ENCODE measurements around the gene HDDC2. TPM values are rescaled to one million over a fixed set of nuclear protein-coding genes. Genes with fewer than 3 reads are reported as not detected.

The HDDC2 gene, protein sequence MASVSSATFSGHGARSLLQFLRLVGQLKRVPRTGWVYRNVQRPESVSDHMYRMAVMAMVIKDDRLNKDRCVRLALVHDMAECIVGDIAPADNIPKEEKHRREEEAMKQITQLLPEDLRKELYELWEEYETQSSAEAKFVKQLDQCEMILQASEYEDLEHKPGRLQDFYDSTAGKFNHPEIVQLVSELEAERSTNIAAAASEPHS
- 10 to 100 TPM; 60.1 to 78.5 TPM for total RNA-seq

GRCh38 chr6:125301435-125302391 is at the start of gene HDDC2:
HDDC2 (minus strand) TSS chr6:125301967; CDS start chr6:125301932, 35 bp downstream.
- ATAC-seq (peak; percentile 75 to 85), DNase-seq (ENCODE audit: low spot score in 2 of 2) (peak; percentile 44 to 79)
- Mint-ChIP-seq H3K27ac (peak within 1 kb of the TSS; percentile 95 to 98), H3K36me3 (peaks cover 43 to 50% of the 10 kb centered on the region in 2 donors), H3K9me3 (peaks cover 7 to 13% of the 10 kb centered on the region in 2 donors)

DNA sequence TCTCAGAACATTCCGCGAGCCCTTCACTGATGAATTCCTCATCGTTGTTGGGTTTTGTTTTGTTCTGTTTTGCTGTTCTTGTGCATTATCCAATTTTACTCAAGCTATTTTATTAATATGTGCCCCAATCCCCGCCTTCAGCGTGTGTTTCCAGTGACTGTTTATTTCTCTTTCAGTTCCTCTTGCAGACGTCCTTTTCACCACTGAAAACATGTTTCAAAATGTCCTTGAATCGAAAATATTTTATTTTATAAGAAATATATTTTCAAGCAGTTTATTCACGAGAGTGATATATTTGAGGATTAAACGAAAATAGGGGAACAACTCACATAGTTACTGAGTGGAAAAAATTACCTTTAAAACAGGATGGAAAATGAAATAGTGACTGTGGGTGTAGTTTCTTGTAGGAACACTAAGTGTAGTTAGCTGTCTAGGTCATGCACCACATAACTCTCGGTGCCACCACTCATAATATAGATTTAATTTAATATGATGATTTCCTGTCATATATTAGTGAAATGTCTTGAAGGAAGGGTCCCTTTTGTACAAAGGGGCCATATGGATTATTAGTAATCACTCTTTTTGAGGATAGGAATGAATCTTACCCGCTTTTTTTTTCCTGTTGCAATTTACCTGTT is 45.3 kb upstream of the HDDC2 start:
- no peaks in the 10 kb centered on the region for H3K36me3 Mint-ChIP-seq
- no peak for ATAC-seq
- no peaks in the 10 kb centered on the region for H3K9me3 Mint-ChIP-seq
- H3K27ac Mint-ChIP-seq: no peak overlapping the region
- DNase-seq (ENCODE audit: low spot score in 2 of 2): no peak

- no peak overlapping the region for H3K27ac Mint-ChIP-seq
- DNase-seq (ENCODE audit: low spot score in 2 of 2): no peak
- ATAC-seq: no peak
Observed at GRCh38 chr6:125346201-125346925, 44.6 kb upstream of the HDDC2 start.

GRCh38 chr6:125341460-125341859 is 39.7 kb upstream of the HDDC2 start:
- no peaks in the 10 kb centered on the region for H3K36me3 Mint-ChIP-seq
- ATAC-seq: no peak
- no peak overlapping the region for H3K27ac Mint-ChIP-seq
- no peaks in the 10 kb centered on the region for H3K9me3 Mint-ChIP-seq
- DNase-seq (ENCODE audit: low spot score in 2 of 2): no peak

More at GRCh38 chr6:125346201-125346925, 44.6 kb upstream of the HDDC2 start:
- H3K36me3 Mint-ChIP-seq: no peaks in the 10 kb centered on the region
- H3K9me3 Mint-ChIP-seq: no peaks in the 10 kb centered on the region

GRCh38 chr6:125340991-125341390 is 39.2 kb upstream of the HDDC2 start:
- DNase-seq (ENCODE audit: low spot score in 2 of 2) (no peak), ATAC-seq (no peak)
- no peak overlapping the region for H3K27ac Mint-ChIP-seq
- H3K36me3 Mint-ChIP-seq: no peaks in the 10 kb centered on the region
- H3K9me3 Mint-ChIP-seq: no peaks in the 10 kb centered on the region

DNA sequence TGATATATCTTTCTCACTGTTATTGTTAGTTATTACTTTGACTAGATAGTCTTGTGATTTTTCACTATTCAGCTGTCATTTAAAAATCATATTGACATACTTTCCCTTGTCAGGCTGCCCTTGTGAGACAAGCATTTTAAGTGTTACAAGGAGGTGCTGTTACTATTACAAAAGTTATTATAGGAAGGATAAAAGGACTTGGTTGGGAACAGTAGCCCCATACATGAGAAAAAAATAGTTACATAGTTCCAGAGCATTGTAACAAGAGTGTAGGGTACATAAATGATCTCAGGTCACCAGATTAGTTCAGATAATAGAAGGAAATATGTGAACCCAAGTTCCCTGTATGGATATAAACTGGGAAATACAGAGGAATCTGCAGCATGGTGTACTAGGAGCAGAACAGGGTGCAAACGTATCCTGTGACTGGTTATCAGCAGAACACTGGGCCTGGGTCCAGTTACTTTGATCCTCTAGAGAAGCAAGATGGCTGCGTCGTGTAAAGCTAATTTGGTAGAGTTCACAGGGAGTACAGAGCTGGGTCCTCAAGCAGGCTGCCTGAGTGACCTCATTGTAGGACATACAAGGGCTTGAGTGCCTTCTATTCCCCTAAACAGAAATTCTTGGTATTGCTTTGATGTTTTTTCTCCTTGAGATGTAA is 38.5 kb upstream of the HDDC2 start:
- no peaks in the 10 kb centered on the region for H3K36me3 Mint-ChIP-seq
- no peaks in the 10 kb centered on the region for H3K9me3 Mint-ChIP-seq
- DNase-seq (ENCODE audit: low spot score in 2 of 2) (no peak), ATAC-seq (no peak)
- no peak overlapping the region for H3K27ac Mint-ChIP-seq

DNA sequence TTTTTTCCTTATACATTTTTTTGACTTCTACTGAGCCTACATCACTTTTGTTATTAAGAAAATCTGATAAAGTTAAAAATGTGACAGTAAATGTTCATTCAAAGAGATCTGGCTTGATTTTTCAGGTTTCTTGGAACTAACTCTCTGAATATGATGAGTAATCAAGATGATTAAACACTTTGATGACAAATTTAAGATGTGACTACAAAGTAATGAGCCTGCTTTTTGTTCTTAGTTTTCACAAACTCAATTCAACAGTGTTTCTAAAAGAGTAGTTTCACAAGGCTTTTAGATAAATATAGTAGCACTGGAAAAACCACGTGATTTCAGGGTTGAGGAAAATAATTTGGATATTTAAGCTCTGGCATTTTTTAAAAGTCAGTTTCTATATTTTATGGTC is 37.9 kb upstream of the HDDC2 start:
- Mint-ChIP-seq H3K9me3 (no peaks in the 10 kb centered on the region), H3K27ac (no peak overlapping the region), H3K36me3 (no peaks in the 10 kb centered on the region)
- peak in 1 of 2 donors; percentile 47 for ATAC-seq
- no peak for DNase-seq (ENCODE audit: low spot score in 2 of 2)

DNA sequence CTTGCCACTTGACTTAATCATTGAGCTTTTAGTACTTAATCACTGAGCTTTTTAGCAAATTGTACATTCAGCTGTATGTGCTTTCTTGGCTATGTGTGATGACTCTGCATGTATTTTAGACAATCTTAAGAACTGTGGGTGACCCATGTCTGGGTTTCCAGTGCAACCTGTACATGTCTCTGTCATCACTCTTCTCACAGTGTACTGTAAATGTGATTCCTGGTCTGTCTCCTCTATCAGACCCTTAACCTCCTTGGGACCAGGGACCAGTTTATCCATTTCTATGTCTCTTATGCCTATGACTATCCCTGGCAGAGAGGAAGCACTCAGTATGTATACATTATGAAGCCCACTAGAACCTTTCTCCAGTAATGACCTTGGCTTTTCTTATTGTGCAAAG is 36.6 kb upstream of the HDDC2 start:
- DNase-seq (ENCODE audit: low spot score in 2 of 2): no peak
- Mint-ChIP-seq H3K27ac (no peak overlapping the region), H3K36me3 (no peaks in the 10 kb centered on the region), H3K9me3 (no peaks in the 10 kb centered on the region)
- no peak for ATAC-seq

DNA sequence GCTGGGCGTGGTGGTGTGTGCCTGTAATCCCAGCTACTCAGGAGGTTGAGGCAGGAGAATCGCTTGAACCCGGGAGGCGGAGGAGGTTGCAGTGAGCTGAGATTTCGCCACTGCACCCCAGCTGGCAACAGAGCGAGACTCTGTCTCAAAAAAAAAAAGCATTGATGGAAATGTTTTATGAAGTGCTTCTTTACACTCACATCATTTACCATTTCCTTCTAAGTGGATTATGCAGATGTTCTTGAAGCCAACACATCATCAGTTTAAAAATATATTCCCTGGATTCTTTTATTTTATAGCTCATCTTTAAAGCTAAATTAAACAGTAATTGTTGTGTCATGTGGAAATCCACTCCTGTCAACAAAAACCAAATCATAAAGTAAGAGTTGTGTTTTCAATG is 35.9 kb upstream of the HDDC2 start:
- H3K9me3 Mint-ChIP-seq: no peaks in the 10 kb centered on the region
- no peak overlapping the region for H3K27ac Mint-ChIP-seq
- DNase-seq (ENCODE audit: low spot score in 2 of 2) (no peak), ATAC-seq (no peak)
- no peaks in the 10 kb centered on the region for H3K36me3 Mint-ChIP-seq

DNA sequence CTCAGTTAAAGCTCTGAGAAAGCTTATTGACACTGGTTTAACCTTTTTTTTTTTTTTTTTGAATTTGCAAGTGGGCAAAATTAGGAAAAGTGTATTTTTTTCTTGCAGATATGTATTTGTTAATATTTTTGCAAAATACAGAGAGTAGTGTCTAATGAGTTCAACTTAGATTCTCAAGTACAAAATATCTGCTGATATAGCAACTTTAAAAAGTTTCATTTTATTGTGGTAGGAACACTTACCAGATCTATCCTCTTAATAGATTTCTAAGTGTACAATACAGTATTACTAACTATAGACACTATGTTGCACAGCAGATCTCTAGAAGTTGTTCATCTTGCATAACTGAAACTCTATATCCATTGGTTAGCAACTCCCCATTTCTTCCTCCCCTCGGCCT is 30.9 kb upstream of the HDDC2 start:
- ATAC-seq (no peak), DNase-seq (ENCODE audit: low spot score in 2 of 2) (no peak)
- Mint-ChIP-seq H3K9me3 (no peaks in the 10 kb centered on the region), H3K36me3 (no peaks in the 10 kb centered on the region), H3K27ac (no peak overlapping the region)

GRCh38 chr6:125325586-125325985 is 23.8 kb upstream of the HDDC2 start:
- Mint-ChIP-seq H3K9me3 (no peaks in the 10 kb centered on the region), H3K36me3 (no peaks in the 10 kb centered on the region), H3K27ac (no peak overlapping the region)
- ATAC-seq (no peak), DNase-seq (ENCODE audit: low spot score in 2 of 2) (no peak)

GRCh38 chr6:125323376-125323775 is 21.6 kb upstream of the HDDC2 start:
- DNase-seq (ENCODE audit: low spot score in 2 of 2) (no peak), ATAC-seq (no peak)
- Mint-ChIP-seq H3K27ac (no peak overlapping the region), H3K9me3 (no peaks in the 10 kb centered on the region), H3K36me3 (no peaks in the 10 kb centered on the region)

DNA sequence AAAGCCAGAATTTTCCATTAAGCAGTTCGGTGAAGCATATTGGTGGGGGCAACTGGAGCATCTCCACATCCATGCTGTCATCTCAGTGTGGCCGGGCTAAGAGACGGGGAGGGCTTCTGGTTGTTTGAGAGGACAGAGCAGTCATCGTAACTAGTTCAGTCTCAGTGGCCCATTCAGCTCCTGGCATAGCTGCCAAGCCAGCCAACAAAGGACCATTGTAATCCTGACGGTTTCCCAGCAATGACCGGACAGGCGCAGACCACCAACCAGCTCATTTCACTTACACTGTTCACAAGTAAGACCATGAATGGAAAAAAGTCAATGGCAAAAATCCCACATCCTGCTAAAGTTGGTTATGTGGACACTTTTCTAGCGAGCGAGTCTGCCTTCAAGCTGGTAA is 14.9 kb upstream of the HDDC2 start:
- DNase-seq (ENCODE audit: low spot score in 2 of 2): no peak
- H3K9me3 Mint-ChIP-seq: no peaks in the 10 kb centered on the region
- H3K27ac Mint-ChIP-seq: no peak overlapping the region
- H3K36me3 Mint-ChIP-seq: no peaks in the 10 kb centered on the region
- no peak for ATAC-seq

DNA sequence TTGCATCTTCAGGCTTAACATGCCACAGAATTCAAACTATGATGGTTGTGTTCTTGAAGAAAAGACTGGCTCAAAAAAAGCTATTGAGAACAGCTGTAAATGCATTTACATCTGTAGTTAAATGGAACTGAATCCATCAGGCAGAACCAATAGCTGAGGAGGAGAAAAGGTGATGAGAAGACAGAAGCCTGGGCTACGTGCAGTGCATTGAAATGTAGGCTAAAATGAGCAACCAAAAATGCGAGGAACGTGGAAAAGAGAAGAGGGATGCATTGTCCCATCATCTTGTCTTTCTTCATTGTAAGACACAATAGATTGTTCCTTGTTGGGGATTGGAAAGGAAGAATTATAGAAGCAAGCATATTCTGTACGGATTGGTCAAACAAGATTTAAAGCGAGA is 13.8 kb upstream of the HDDC2 start:
- ATAC-seq: no peak
- H3K9me3 Mint-ChIP-seq: no peaks in the 10 kb centered on the region
- no peak for DNase-seq (ENCODE audit: low spot score in 2 of 2)
- no peaks in the 10 kb centered on the region for H3K36me3 Mint-ChIP-seq
- no peak overlapping the region for H3K27ac Mint-ChIP-seq

DNA sequence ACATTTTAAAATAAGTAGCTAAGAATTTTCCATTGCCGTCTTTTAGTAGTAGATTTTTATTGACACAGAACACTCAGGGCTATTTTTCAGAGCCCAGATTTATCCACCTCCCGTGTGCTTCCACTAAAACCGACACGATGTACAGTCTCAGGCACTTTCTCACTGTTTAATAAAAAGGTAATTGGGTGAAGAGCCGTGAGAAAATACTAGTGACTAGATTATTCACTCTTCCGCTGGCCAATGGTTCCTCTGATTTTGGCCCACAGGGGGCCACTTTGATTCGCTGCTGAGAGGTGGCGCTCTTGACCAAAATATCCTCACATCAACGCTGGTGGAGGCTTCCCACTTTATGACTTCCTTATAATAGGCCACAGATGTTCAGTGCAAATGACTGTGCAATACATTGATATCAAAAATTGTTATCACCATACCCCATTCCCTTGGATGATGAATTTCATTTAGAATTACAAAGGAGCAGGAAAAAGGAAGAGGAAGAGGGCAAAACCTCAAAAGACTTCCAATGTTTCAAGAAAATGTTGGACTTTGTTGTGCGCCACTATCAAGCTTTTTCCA is 12.3 kb upstream of the HDDC2 start:
- Mint-ChIP-seq H3K36me3 (no peaks in the 10 kb centered on the region), H3K27ac (no peak overlapping the region), H3K9me3 (no peaks in the 10 kb centered on the region)
- DNase-seq (ENCODE audit: low spot score in 2 of 2) (peak in 1 of 2 donors; percentile 43), ATAC-seq (peak; percentile 39 to 74)

- DNase-seq (ENCODE audit: low spot score in 2 of 2): no peak
- Mint-ChIP-seq H3K27ac (no peak overlapping the region), H3K9me3 (no peaks in the 10 kb centered on the region), H3K36me3 (no peaks in the 10 kb centered on the region)
- ATAC-seq: no peak
Observed at GRCh38 chr6:125312950-125313349, 11.2 kb upstream of the HDDC2 start.

Measured in activated naive CD4-positive, alpha-beta T cell treated with anti-CD3 and anti-CD28 coated beads, Interleukin-2, amount 50 U/mL, for 72 hours (primary cell).